ENCODE results near the gene MOB3B.

The MOB3B gene

DNA sequence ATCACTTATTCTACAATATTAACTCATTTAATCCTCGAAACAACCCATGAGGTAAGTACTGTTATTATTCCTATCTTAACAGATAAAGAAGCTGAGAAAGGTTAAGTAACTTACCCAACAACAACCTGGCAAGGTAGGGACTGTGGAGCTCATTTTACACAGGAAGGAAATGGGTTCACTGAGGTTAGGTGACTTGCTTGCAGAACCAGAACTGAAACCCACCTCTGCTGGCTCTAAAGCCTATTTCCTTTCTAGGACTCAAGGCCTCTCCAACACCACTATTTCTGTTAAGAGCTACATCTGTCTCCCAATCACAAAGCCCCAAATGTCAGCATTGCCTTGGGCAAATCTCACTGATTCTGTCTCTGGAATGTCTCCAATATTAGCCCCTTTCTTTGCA, 44.5 kb downstream of the MOB3B start:
- TF ChIP-seq POU6F1 (CRISPR knock-in tag; IDR thresholded peaks at IDR 0.05; ENCODE audit: borderline replicate concordance, low read depth) (no peak), SNAI2 (CRISPR knock-in tag; IDR thresholded peaks at IDR 0.05) (no peak)
- ATAC-seq, result no peak

DNA sequence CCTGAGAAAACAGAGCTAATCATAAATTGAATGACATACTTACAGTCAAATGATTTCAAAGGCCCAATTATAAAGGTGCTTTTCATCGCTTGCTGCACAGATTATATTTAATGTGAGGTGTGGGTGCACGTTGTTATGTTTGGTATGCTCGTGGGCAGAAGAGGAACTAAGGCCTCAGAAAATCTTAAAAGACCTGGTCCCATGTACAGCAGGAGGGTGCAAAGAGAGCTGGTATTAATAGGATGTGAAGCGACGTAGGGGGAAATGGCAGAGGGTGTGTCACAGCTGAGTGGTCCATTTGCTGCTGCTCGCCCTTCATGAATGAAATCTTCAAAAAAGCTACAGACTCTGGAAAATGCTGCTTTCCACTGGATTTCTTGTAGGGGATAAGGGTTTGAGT, 46.0 kb downstream of the MOB3B start:
- no peak for TF ChIP-seq CSRNP3 (CRISPR knock-in tag; IDR thresholded peaks at IDR 0.05)
- TF ChIP-seq ZFP3 (CRISPR knock-in tag; IDR thresholded peaks at IDR 0.05), result no peak
- no peak for TF ChIP-seq PPARA (CRISPR knock-in tag; IDR thresholded peaks at IDR 0.05; ENCODE audit: borderline replicate concordance)
- TF ChIP-seq ZNF70 (CRISPR knock-in tag; IDR thresholded peaks at IDR 0.05), result no peak
- TF ChIP-seq CSDC2 (CRISPR knock-in tag; IDR thresholded peaks at IDR 0.05), result no peak
- TF ChIP-seq CREB5 (CRISPR knock-in tag; IDR thresholded peaks at IDR 0.05; ENCODE audit: low read depth), result no peak

GRCh38 chr9:27482709-27483108, 46.9 kb downstream of the MOB3B start:
- TF ChIP-seq CSDC2 (CRISPR knock-in tag; IDR thresholded peaks at IDR 0.05), result no peak
- no peak for TF ChIP-seq OSR1 (CRISPR knock-in tag; IDR thresholded peaks at IDR 0.05)
- no peak for TF ChIP-seq GLIS3 (CRISPR knock-in tag; IDR thresholded peaks at IDR 0.05)
- no peak for TF ChIP-seq POU6F1 (CRISPR knock-in tag; IDR thresholded peaks at IDR 0.05; ENCODE audit: borderline replicate concordance, low read depth)
- no peak for TF ChIP-seq ESRRG (CRISPR knock-in tag; IDR thresholded peaks at IDR 0.05)
- TF ChIP-seq, protein P1, sequence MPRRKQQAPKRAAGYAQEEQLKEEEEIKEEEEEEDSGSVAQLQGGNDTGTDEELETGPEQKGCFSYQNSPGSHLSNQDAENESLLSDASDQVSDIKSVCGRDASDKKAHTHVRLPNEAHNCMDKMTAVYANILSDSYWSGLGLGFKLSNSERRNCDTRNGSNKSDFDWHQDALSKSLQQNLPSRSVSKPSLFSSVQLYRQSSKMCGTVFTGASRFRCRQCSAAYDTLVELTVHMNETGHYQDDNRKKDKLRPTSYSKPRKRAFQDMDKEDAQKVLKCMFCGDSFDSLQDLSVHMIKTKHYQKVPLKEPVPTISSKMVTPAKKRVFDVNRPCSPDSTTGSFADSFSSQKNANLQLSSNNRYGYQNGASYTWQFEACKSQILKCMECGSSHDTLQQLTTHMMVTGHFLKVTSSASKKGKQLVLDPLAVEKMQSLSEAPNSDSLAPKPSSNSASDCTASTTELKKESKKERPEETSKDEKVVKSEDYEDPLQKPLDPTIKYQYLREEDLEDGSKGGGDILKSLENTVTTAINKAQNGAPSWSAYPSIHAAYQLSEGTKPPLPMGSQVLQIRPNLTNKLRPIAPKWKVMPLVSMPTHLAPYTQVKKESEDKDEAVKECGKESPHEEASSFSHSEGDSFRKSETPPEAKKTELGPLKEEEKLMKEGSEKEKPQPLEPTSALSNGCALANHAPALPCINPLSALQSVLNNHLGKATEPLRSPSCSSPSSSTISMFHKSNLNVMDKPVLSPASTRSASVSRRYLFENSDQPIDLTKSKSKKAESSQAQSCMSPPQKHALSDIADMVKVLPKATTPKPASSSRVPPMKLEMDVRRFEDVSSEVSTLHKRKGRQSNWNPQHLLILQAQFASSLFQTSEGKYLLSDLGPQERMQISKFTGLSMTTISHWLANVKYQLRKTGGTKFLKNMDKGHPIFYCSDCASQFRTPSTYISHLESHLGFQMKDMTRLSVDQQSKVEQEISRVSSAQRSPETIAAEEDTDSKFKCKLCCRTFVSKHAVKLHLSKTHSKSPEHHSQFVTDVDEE (CRISPR knock-in tag; IDR thresholded peaks at IDR 0.05), result no peak
- no peak for TF ChIP-seq TOX (CRISPR knock-in tag; IDR thresholded peaks at IDR 0.05; ENCODE audit: borderline replicate concordance)
- no peak for TF ChIP-seq CREB5 (CRISPR knock-in tag; IDR thresholded peaks at IDR 0.05; ENCODE audit: low read depth)
- no peak for TF ChIP-seq CSRNP3 (CRISPR knock-in tag; IDR thresholded peaks at IDR 0.05)
- no peak for TF ChIP-seq ZNF565 (CRISPR knock-in tag; conservative IDR thresholded peaks at IDR 0.05; ENCODE audit: low read depth)
- TF ChIP-seq SNAI2 (CRISPR knock-in tag; IDR thresholded peaks at IDR 0.05), result no peak
- no peak for TF ChIP-seq ZNF70 (CRISPR knock-in tag; IDR thresholded peaks at IDR 0.05)
- no peak for TF ChIP-seq BACH2 (CRISPR knock-in tag; IDR thresholded peaks at IDR 0.05; ENCODE audit: borderline replicate concordance)
- no peak for TF ChIP-seq ZFP3 (CRISPR knock-in tag; IDR thresholded peaks at IDR 0.05)
- no peak for ATAC-seq

More for the DNA sequence above, 46.0 kb downstream of the MOB3B start:
- no peak for ATAC-seq

Measured in SK-N-SH treated with all-trans-retinoic acid at 6 μM for 48 hours (cell line).